HEK293 (cell line): ENCODE results near the gene MPPED2.

ENCODE experiments used
- CTCF ChIA-PET: fragments of 350-600 bp; formaldehyde crosslinking; extraction: SDS; loops from one replicate; lab custom pipeline; 2021; ENCODE audit warnings: antibody characterized with exemption; lab: Yijun Ruan, JAX
- POLR2A ChIA-PET: fragments of 300-600 bp; formaldehyde crosslinking; extraction: SDS; loops from one replicate; lab custom pipeline; 2020; ENCODE audit warnings: antibody characterized with exemption, inconsistent platforms; lab: Yijun Ruan, JAX
- H3K27ac ChIP-seq: fragments of 200-500 bp; sonication (Bioruptor generic); 2 replicates; pipeline ENCODE4 v1.5.1; 2014; ENCODE audit warnings: low read depth, low read length, control low read depth, inconsistent platforms; ENCODE audit errors: extremely low read depth
- H3K36me3 ChIP-seq, 2 experiments: fragments of 200-500 bp in 1 of 2; sonication (Bioruptor generic) in 1 of 2; 1 replicate in 1 of 2; 2 replicates in 1 of 2; pipeline ENCODE4 v1.5.1; 2014 to 2017; ENCODE audit warnings: inconsistent platforms in 2 of 2, low read length in 2 of 2; ENCODE audit not compliant: control insufficient read depth in 2 of 2, insufficient read depth in 1 of 2
- H3K4me1 ChIP-seq: fragments of 200-500 bp; sonication (Bioruptor generic); 2 replicates; pipeline ENCODE4 v1.5.1; 2014; ENCODE audit warnings: mild to moderate bottlenecking, low read length, inconsistent platforms; ENCODE audit not compliant: control insufficient read depth, insufficient read depth
- H3K4me3 ChIP-seq: 2 replicates; pipeline ENCODE4 v1.5.1; 2011; ENCODE audit warnings: low read depth, mild to moderate bottlenecking, control low read depth, low read length, moderate library complexity
- H3K9me3 ChIP-seq: fragments of 200-500 bp; sonication (Bioruptor generic); 2 replicates; pipeline ENCODE4 v1.5.1; 2014; ENCODE audit warnings: low read depth, low read length, inconsistent platforms; ENCODE audit not compliant: control insufficient read depth, insufficient read depth
- GLI2 ChIP-seq: fragments of 450-650 bp; formaldehyde crosslinking; IDR thresholded peaks from 2 replicates; pipeline ENCODE4; 2017; ENCODE audit warnings: missing biosample characterization, missing genetic modification characterization, low read depth, borderline replicate concordance
- HOXA7 ChIP-seq: sonication (generic); formaldehyde crosslinking; IDR thresholded peaks from 2 replicates; pipeline ENCODE4 v1.8.1; 2022; ENCODE audit warnings: missing genetic modification reagents, borderline replicate concordance
- KLF10 ChIP-seq: fragments of 450-650 bp; IDR thresholded peaks from 2 replicates; pipeline ENCODE4 v1.5.1; 2018; ENCODE audit warnings: missing biosample characterization, mild to moderate bottlenecking, missing genetic modification characterization
- ZNF10 ChIP-seq: fragments of 450-650 bp; formaldehyde crosslinking; IDR thresholded peaks from 2 replicates; pipeline ENCODE4 v1.5.1; 2017; ENCODE audit warnings: missing biosample characterization, missing genetic modification characterization
- ZNF324 ChIP-seq: fragments of 450-650 bp; formaldehyde crosslinking; IDR thresholded peaks from 2 replicates; pipeline ENCODE4 v1.5.1; 2016; ENCODE audit warnings: missing biosample characterization, missing genetic modification characterization
- ZNF433 ChIP-seq: fragments of 450-650 bp; formaldehyde crosslinking; IDR thresholded peaks from 2 replicates; pipeline ENCODE4 v1.5.1; 2016; ENCODE audit warnings: missing biosample characterization, missing genetic modification characterization, low read depth
- ZNF48 ChIP-seq: fragments of 450-650 bp; formaldehyde crosslinking; IDR thresholded peaks from 2 replicates; pipeline ENCODE4 v1.5.1; 2016; ENCODE audit warnings: missing biosample characterization, missing genetic modification characterization
- ZNF624 ChIP-seq: fragments of 450-650 bp; formaldehyde crosslinking; IDR thresholded peaks from 2 replicates; pipeline ENCODE4 v1.5.1; 2017; ENCODE audit warnings: missing biosample characterization, missing genetic modification characterization
- ZNF658 ChIP-seq: fragments of 450-650 bp; formaldehyde crosslinking; IDR thresholded peaks from 2 replicates; pipeline ENCODE4; 2016; ENCODE audit warnings: missing biosample characterization, missing genetic modification characterization
- ZNF776 ChIP-seq: fragments of 450-650 bp; formaldehyde crosslinking; IDR thresholded peaks from 2 replicates; pipeline ENCODE4 v1.5.0; 2017; ENCODE audit warnings: missing biosample characterization, missing genetic modification characterization, borderline replicate concordance
- ZSCAN16 ChIP-seq: fragments of 450-650 bp; formaldehyde crosslinking; IDR thresholded peaks from 2 replicates; pipeline ENCODE4 v1.5.1; 2016; ENCODE audit warnings: missing biosample characterization, missing genetic modification characterization
- TF ChIP-seq, protein P1 (sequence below): fragments of 450-650 bp; formaldehyde crosslinking; IDR thresholded peaks from 2 replicates; pipeline ENCODE4 v1.5.1; 2016; ENCODE audit warnings: missing biosample characterization, missing genetic modification characterization
- TF ChIP-seq, protein P2 (sequence below): fragments of 450-650 bp; formaldehyde crosslinking; IDR thresholded peaks from 2 replicates; pipeline ENCODE4 v1.5.0; 2017; ENCODE audit warnings: missing biosample characterization, missing genetic modification characterization, borderline replicate concordance
- TF ChIP-seq, protein P3 (sequence below): fragments of 450-650 bp; formaldehyde crosslinking; IDR thresholded peaks from 2 replicates; pipeline ENCODE4 v1.5.1; 2016; ENCODE audit warnings: missing biosample characterization, missing genetic modification characterization
- TF ChIP-seq, protein P4 (sequence below): fragments of 450-650 bp; formaldehyde crosslinking; conservative IDR thresholded peaks from 2 replicates; pipeline ENCODE4 v1.5.1; 2016; ENCODE audit warnings: low read depth, missing biosample characterization, missing genetic modification characterization
- TF ChIP-seq, protein P5 (sequence below): fragments of 450-650 bp; formaldehyde crosslinking; IDR thresholded peaks from 2 replicates; pipeline ENCODE4 v1.5.1; 2016; ENCODE audit warnings: missing biosample characterization, missing genetic modification characterization

Gene MPPED2

DNA sequence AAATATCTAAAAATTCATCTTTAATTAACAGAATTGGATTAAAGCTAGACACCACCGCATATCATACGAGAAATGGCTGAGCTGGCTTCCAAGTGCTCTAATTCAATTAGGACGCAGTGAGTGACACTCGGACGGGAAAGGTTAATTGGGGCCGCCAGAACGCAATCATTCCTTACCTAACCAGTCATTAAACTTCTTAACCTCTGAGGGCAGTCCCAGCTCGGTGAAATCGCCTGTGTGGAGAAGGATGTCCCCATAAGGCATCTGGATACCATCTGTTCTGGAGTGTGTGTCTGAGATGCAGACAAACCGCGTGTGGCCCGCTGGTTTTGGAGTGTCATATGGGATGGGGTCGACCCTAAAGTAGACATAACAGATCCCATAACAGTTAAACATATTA lies 50.3 kb downstream of the MPPED2 start:
- CTCF ChIA-PET: interaction anchor here (0.6 kb wide), 1 partner anchor 35 kb away, joined by 3 read pairs; no protein-coding TSS in a partner anchor
- Histone ChIP-seq H3K9me3 (no peaks in the 10 kb centered on the region), H3K4me1 (no peaks in the 10 kb centered on the region; the same call in 1 of the 2 replicates), H3K4me3 (no peak overlapping the region), H3K27ac (no peak overlapping the region), H3K36me3 (no peaks in the 10 kb centered on the region)
- TF ChIP-seq ZNF658 (tag by site-specific recombination) (no peak), ZNF324 (tag by site-specific recombination) (no peak), ZNF10 (tag by site-specific recombination) (no peak), ZNF624 (tag by site-specific recombination) (no peak), ZSCAN16 (tag by site-specific recombination) (no peak), ZNF433 (tag by site-specific recombination) (no peak), KLF10 (tag by site-specific recombination) (no peak), GLI2 (tag by site-specific recombination) (no peak), ZNF48 (tag by site-specific recombination) (no peak), HOXA7 (no peak), ZNF776 (tag by site-specific recombination) (no peak)
- TF ChIP-seq, protein P1, sequence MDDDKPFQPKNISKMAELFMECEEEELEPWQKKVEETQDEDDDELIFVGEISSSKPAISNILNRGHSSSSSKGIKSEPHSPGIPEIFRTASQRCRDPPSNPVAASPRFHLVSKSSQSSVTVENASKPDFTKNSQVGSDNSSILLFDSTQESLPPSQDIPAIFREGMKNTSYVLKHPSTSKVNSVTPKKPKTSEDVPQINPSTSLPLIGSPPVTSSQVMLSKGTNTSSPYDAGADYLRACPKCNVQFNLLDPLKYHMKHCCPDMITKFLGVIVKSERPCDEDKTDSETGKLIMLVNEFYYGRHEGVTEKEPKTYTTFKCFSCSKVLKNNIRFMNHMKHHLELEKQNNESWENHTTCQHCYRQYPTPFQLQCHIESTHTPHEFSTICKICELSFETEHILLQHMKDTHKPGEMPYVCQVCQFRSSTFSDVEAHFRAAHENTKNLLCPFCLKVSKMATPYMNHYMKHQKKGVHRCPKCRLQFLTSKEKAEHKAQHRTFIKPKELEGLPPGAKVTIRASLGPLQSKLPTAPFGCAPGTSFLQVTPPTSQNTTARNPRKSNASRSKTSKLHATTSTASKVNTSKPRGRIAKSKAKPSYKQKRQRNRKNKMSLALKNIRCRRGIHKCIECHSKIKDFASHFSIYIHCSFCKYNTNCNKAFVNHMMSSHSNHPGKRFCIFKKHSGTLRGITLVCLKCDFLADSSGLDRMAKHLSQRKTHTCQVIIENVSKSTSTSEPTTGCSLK: no peak
- TF ChIP-seq, protein P2, sequence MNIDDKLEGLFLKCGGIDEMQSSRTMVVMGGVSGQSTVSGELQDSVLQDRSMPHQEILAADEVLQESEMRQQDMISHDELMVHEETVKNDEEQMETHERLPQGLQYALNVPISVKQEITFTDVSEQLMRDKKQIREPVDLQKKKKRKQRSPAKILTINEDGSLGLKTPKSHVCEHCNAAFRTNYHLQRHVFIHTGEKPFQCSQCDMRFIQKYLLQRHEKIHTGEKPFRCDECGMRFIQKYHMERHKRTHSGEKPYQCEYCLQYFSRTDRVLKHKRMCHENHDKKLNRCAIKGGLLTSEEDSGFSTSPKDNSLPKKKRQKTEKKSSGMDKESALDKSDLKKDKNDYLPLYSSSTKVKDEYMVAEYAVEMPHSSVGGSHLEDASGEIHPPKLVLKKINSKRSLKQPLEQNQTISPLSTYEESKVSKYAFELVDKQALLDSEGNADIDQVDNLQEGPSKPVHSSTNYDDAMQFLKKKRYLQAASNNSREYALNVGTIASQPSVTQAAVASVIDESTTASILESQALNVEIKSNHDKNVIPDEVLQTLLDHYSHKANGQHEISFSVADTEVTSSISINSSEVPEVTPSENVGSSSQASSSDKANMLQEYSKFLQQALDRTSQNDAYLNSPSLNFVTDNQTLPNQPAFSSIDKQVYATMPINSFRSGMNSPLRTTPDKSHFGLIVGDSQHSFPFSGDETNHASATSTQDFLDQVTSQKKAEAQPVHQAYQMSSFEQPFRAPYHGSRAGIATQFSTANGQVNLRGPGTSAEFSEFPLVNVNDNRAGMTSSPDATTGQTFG: no peak
- TF ChIP-seq, protein P3, sequence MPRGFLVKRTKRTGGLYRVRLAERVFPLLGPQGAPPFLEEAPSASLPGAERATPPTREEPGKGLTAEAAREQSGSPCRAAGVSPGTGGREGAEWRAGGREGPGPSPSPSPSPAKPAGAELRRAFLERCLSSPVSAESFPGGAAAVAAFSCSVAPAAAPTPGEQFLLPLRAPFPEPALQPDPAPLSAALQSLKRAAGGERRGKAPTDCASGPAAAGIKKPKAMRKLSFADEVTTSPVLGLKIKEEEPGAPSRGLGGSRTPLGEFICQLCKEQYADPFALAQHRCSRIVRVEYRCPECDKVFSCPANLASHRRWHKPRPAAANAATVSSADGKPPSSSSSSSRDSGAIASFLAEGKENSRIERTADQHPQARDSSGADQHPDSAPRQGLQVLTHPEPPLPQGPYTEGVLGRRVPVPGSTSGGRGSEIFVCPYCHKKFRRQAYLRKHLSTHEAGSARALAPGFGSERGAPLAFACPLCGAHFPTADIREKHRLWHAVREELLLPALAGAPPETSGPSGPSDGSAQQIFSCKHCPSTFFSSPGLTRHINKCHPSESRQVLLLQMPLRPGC (tag by site-specific recombination): no peak
- TF ChIP-seq, protein P4, sequence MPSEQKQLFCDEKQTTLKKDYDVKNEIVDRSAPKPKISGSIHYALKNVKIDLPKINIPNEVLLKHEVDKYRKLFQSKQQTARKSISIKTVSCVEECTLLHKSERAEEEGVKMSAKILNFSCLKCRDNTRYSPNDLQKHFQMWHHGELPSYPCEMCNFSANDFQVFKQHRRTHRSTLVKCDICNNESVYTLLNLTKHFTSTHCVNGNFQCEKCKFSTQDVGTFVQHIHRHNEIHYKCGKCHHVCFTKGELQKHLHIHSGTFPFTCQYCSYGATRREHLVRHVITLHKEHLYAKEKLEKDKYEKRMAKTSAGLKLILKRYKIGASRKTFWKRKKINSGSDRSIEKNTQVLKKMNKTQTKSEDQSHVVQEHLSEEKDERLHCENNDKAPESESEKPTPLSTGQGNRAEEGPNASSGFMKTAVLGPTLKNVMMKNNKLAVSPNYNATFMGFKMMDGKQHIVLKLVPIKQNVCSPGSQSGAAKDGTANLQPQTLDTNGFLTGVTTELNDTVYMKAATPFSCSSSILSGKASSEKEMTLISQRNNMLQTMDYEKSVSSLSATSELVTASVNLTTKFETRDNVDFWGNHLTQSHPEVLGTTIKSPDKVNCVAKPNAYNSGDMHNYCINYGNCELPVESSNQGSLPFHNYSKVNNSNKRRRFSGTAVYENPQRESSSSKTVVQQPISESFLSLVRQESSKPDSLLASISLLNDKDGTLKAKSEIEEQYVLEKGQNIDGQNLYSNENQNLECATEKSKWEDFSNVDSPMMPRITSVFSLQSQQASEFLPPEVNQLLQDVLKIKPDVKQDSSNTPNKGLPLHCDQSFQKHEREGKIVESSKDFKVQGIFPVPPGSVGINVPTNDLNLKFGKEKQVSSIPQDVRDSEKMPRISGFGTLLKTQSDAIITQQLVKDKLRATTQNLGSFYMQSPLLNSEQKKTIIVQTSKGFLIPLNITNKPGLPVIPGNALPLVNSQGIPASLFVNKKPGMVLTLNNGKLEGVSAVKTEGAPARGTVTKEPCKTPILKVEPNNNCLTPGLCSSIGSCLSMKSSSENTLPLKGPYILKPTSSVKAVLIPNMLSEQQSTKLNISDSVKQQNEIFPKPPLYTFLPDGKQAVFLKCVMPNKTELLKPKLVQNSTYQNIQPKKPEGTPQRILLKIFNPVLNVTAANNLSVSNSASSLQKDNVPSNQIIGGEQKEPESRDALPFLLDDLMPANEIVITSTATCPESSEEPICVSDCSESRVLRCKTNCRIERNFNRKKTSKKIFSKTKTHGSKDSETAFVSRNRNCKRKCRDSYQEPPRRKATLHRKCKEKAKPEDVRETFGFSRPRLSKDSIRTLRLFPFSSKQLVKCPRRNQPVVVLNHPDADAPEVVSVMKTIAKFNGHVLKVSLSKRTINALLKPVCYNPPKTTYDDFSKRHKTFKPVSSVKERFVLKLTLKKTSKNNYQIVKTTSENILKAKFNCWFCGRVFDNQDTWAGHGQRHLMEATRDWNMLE: no peak
- TF ChIP-seq, protein P5, sequence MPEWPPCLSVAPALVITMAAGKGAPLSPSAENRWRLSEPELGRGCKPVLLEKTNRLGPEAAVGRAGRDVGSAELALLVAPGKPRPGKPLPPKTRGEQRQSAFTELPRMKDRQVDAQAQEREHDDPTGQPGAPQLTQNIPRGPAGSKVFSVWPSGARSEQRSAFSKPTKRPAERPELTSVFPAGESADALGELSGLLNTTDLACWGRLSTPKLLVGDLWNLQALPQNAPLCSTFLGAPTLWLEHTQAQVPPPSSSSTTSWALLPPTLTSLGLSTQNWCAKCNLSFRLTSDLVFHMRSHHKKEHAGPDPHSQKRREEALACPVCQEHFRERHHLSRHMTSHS (tag by site-specific recombination): no peak
- POLR2A ChIA-PET: no interaction called here
